K562 (cell line): ENCODE results near the gene TANC1. TPM values are rescaled to one million over a fixed set of nuclear protein-coding genes. Genes with fewer than 3 reads are reported as not detected.

ENCODE experiments used
- ATAC-seq: fragments of 200-7000 bp; cut with Tn5 transposase; 3 replicates; pipeline ENCODE4 v1.9.1; 2020; ENCODE audit warnings: moderate library complexity
- BruUV-seq: library from RNA; stranded (reverse); fragments of 400-500 nt; replicated peaks from 2 replicates; lab custom pipeline; 2021; lab: Mats Ljungman, UMichigan
- CTCF ChIA-PET: fragments of 300-600 bp; formaldehyde crosslinking; extraction: SDS; loops from one replicate; lab custom pipeline; 2021; ENCODE audit warnings: low intra/inter-chr PET ratio; lab: Yijun Ruan, JAX
- POLR2A ChIA-PET: fragments of 300-600, 350-650 bp; sonication (Branson Sonifier 250); formaldehyde crosslinking; extraction: SDS; loops from one replicate; lab custom pipeline; 2021; ENCODE audit warnings: antibody characterized with exemption, inconsistent platforms; lab: Yijun Ruan, JAX
- DNase-seq, 4 experiments: peaks; one replicate each; pipeline versions ENCODE4 v3.0.0 to v3.0.0-alpha.2; 2011 to 2018; ENCODE audit warnings: low spot score in 3 of 4, mixed read lengths in 3 of 4; ENCODE audit errors: extremely low read depth in 1 of 4
- FAIRE-seq: peaks from 2 replicates; lab custom pipeline; 2011; peaks lifted over from hg19 to GRCh38; lab: Jason Lieb, UNC
- H2AFZ ChIP-seq: 2 replicates; pipeline ENCODE4 v1.6.0; 2011; ENCODE audit warnings: low read depth, low read length, control low read depth, inconsistent platforms
- H3K27ac ChIP-seq: fragments of 200-600 bp; 3 replicates; pipeline ENCODE4 v1.8.0; 2011; ENCODE audit warnings: low read depth, mild to moderate bottlenecking, control low read depth, inconsistent platforms, low read length, moderate library complexity, mixed read lengths; ENCODE audit errors: extremely low read depth
- H3K27me3 ChIP-seq, 2 experiments: fragments of 300-600 bp in 1 of 2; 2 replicates in 1 of 2; 3 replicates in 1 of 2; pipeline versions ENCODE4 v1.6.0 to v1.8.0; 2011; ENCODE audit warnings: inconsistent platforms in 2 of 2, low read length in 2 of 2, mild to moderate bottlenecking in 1 of 2, mixed read lengths in 1 of 2, moderate library complexity in 1 of 2; ENCODE audit not compliant: control insufficient read depth in 2 of 2, insufficient read depth in 2 of 2
- H3K36me3 ChIP-seq: fragments of 300-600 bp; 3 replicates; pipeline ENCODE4 v1.8.0; 2011; ENCODE audit warnings: mild to moderate bottlenecking, low read length, inconsistent platforms; ENCODE audit not compliant: control insufficient read depth, insufficient read depth
- H3K4me1 ChIP-seq, 2 experiments: fragments of 200-600 bp in 1 of 2; replicated peaks in 1 of 2; 2 replicates in 1 of 2; 3 replicates in 1 of 2; pipeline versions ENCODE4 v1.5.1 to v1.8.0; 2011; ENCODE audit warnings: inconsistent platforms in 2 of 2, low read length in 2 of 2, mild to moderate bottlenecking in 1 of 2, mixed read lengths in 1 of 2, moderate library complexity in 1 of 2; ENCODE audit not compliant: control insufficient read depth in 2 of 2, insufficient read depth in 2 of 2
- H3K4me2 ChIP-seq: 2 replicates; pipeline ENCODE4 v1.6.1; 2011; ENCODE audit warnings: low read length, control low read depth, inconsistent platforms, mixed read lengths; ENCODE audit not compliant: insufficient read depth
- H3K4me3 ChIP-seq: fragments of 200-600 bp; sonication (generic), shearing (Covaris generic); 2 replicates; pipeline ENCODE4 v1.5.1; 2016; ENCODE audit warnings: control low read depth, inconsistent platforms
- H3K79me2 ChIP-seq: fragments of 200-600 bp; 3 replicates; pipeline ENCODE4 v1.8.0; 2011; ENCODE audit warnings: low read length, inconsistent platforms; ENCODE audit not compliant: control insufficient read depth, insufficient read depth
- H3K9ac ChIP-seq, 2 experiments: 2 replicates each; pipeline versions ENCODE4 v1.6.0 to v1.6.1; 2011; ENCODE audit warnings: low read depth in 2 of 2, low read length in 2 of 2, control low read depth in 1 of 2, inconsistent platforms in 1 of 2, mild to moderate bottlenecking in 1 of 2, mixed read lengths in 1 of 2; ENCODE audit not compliant: insufficient read depth in 1 of 2
- H3K9me1 ChIP-seq: one replicate; pipeline ENCODE4 v1.6.0; 2011; ENCODE audit warnings: inconsistent platforms, mild to moderate bottlenecking, low read length, moderate library complexity; ENCODE audit not compliant: control insufficient read depth, insufficient read depth
- H3K9me3 ChIP-seq: replicated peaks from 2 replicates; pipeline ENCODE4 v1.5.1; 2011; ENCODE audit warnings: low read depth, low read length, inconsistent platforms; ENCODE audit not compliant: control insufficient read depth, insufficient read depth
- H4K20me1 ChIP-seq: replicated peaks from 2 replicates; pipeline ENCODE4 v1.6.1; 2011; ENCODE audit warnings: low read length, inconsistent platforms, mixed read lengths; ENCODE audit not compliant: control insufficient read depth, insufficient read depth
- ADNP ChIP-seq: fragments of 200-800 bp; sonication (Bioruptor generic); IDR thresholded peaks from 2 replicates; pipeline ENCODE4 v1.6.1; 2016; ENCODE audit warnings: missing genetic modification characterization, missing compliant biosample characterization
- NBN ChIP-seq: fragments of 450-650 bp; IDR thresholded peaks from 2 replicates; pipeline ENCODE4 v1.6.1; 2016; ENCODE audit warnings: low read depth, mild to moderate bottlenecking
- NR2C1 ChIP-seq, 2 experiments: fragments of 450-650 bp; IDR thresholded peaks; 2 replicates each; pipeline ENCODE4 v1.6.1; 2017; ENCODE audit warnings: mild to moderate bottlenecking in 2 of 2, antibody characterized with exemption in 1 of 2, inconsistent platforms in 1 of 2, missing compliant biosample characterization in 1 of 2, missing genetic modification characterization in 1 of 2
- POLR3A ChIP-seq: IDR thresholded peaks from 2 replicates; pipeline ENCODE4 v1.6.1; 2011; ENCODE audit warnings: borderline replicate concordance, mild to moderate bottlenecking, moderate library complexity; ENCODE audit not compliant: insufficient read length, insufficient read depth; ENCODE audit errors: extremely low read depth
- RAD21 ChIP-seq, 2 experiments: fragments of 250-450 bp in 1 of 2; fragments of 450-650 bp in 1 of 2; sonication (Bioruptor Pico) in 1 of 2; formaldehyde crosslinking in 1 of 2; IDR thresholded peaks in 1 of 2; conservative IDR thresholded peaks in 1 of 2; 2 replicates each; pipeline versions ENCODE4 v1.4.0 to v1.8.0; 2020 to 2022; ENCODE audit warnings: mild to moderate bottlenecking in 2 of 2, moderate library complexity in 1 of 2
- SMAD4 ChIP-seq: fragments of 250-450 bp; sonication (Bioruptor Pico); conservative IDR thresholded peaks from 2 replicates; pipeline ENCODE4 v1.8.0; 2021; ENCODE audit warnings: inconsistent platforms, mild to moderate bottlenecking, moderate library complexity
- SMARCA4 ChIP-seq: fragments of 450-650 bp; IDR thresholded peaks from 2 replicates; pipeline ENCODE4 v1.6.1; 2016
- SREBF1 ChIP-seq: fragments of 150-350 bp; IDR thresholded peaks from 2 replicates; pipeline ENCODE4 v1.6.1; 2014; ENCODE audit warnings: antibody characterized with exemption, low read depth, low read length, borderline replicate concordance
- ZFX ChIP-seq: sonication (generic); formaldehyde crosslinking; IDR thresholded peaks from 2 replicates; pipeline ENCODE4 v1.8.0; 2022; ENCODE audit warnings: mild to moderate bottlenecking, missing genetic modification reagents, moderate library complexity
- ZNF764 ChIP-seq: fragments of 250-450 bp; sonication (Bioruptor Pico); IDR thresholded peaks from 2 replicates; pipeline ENCODE4 v1.4.0; 2020; ENCODE audit warnings: low read depth, mild to moderate bottlenecking, moderate library complexity
- WGBS: fragments of 100-300 bp; shearing (Covaris generic); methylation state at CpG from one replicate; pipeline ENCODE4 v1.1.6; 2016; ENCODE audit warnings: low coverage, mixed read lengths; ENCODE audit not compliant: insufficient coverage; ENCODE audit errors: missing lambda C conversion rate; 5-methylcytosine and 5-hydroxymethylcytosine counted together
- in situ Hi-C: fragments of 300-500 bp; cut with MboI; formaldehyde crosslinking; loops from 4 replicates; pipeline ENCODE4 v1.15.0; 2018; ENCODE audit warnings: inconsistent platforms, mixed read lengths
- intact Hi-C: fragments of 100-400 bp; cut with micrococcal nuclease; formaldehyde crosslinking; loops from 2 replicates; pipeline ENCODE4 v1.14.2; 2022
- polyA plus RNA-seq, 8 experiments: library from polyadenylated mRNA; depleted of rRNA in 4 of 8; stranded (reverse) in 5 of 8; unstranded in 3 of 8; fragments of >200 nt; fragmentation: Nextera tagmentation in 2 of 8; fragmentation: Illumina TruSeq in 1 of 8; extraction: Ambion mirVana in 2 of 8; extraction: Trizol in 1 of 8; gene quantifications; 2 replicates each; pipeline versions ENCODE4 v1.2.1 to v1.2.3, GENCODE V29; 2011 to 2014; ENCODE audit warnings: inconsistent platforms in 1 of 8, missing spikeins in 1 of 8
- total RNA-seq, 7 experiments: library from RNA; depleted of rRNA in 6 of 7; stranded (reverse); fragments of >200 nt in 6 of 7; fragmentation: Illumina TruSeq in 2 of 7; extraction: Trizol in 2 of 7; gene quantifications; 2 replicates each; pipeline versions ENCODE4 v1.2.1 to v1.2.3, GENCODE V29; 2011 to 2021; ENCODE audit warnings: low replicate concordance in 1 of 7
- TF ChIP-seq, protein P1 (sequence below): sonication (generic); formaldehyde crosslinking; IDR thresholded peaks from 2 replicates; pipeline ENCODE4 v1.8.0; 2022; ENCODE audit warnings: mild to moderate bottlenecking, missing genetic modification reagents
- TF ChIP-seq, protein P2 (sequence below), 2 experiments: fragments of 450-650 bp in 1 of 2; sonication (generic) in 1 of 2; formaldehyde crosslinking in 1 of 2; IDR thresholded peaks in 1 of 2; conservative IDR thresholded peaks in 1 of 2; 2 replicates each; pipeline versions ENCODE4 v1.6.1 to v1.8.1; 2016 to 2023; ENCODE audit warnings: mild to moderate bottlenecking in 2 of 2, moderate library complexity in 2 of 2, inconsistent platforms in 1 of 2, missing genetic modification reagents in 1 of 2

Gene TANC1
- total and polyA plus RNA-seq, 9 of the 15 experiments (the other 6 are each of a cell fraction or from before 2014, with no cell fraction given): under 0.01 to 0.20 (median 0.07) TPM; not detected in 1

DNA sequence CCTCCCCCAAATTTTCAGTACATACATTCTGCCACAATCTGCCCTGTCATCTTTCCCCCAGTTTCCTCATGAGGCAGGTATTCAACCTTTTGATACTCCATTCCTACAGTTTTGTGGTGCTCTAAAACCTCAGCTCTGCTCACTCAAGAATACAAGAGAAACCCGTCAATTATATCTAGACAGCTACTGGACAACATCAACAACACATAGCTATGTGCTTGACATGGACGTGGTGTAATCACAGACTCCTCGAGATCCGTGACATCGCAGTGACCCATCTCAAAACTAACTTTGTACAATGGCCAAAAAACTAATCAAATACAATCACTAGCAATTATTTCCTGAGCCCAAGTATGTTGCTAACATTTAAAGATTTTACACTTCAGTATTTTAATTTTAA, 294.5 kb downstream of the TANC1 start (continued):
- TF ChIP-seq, protein P1, sequence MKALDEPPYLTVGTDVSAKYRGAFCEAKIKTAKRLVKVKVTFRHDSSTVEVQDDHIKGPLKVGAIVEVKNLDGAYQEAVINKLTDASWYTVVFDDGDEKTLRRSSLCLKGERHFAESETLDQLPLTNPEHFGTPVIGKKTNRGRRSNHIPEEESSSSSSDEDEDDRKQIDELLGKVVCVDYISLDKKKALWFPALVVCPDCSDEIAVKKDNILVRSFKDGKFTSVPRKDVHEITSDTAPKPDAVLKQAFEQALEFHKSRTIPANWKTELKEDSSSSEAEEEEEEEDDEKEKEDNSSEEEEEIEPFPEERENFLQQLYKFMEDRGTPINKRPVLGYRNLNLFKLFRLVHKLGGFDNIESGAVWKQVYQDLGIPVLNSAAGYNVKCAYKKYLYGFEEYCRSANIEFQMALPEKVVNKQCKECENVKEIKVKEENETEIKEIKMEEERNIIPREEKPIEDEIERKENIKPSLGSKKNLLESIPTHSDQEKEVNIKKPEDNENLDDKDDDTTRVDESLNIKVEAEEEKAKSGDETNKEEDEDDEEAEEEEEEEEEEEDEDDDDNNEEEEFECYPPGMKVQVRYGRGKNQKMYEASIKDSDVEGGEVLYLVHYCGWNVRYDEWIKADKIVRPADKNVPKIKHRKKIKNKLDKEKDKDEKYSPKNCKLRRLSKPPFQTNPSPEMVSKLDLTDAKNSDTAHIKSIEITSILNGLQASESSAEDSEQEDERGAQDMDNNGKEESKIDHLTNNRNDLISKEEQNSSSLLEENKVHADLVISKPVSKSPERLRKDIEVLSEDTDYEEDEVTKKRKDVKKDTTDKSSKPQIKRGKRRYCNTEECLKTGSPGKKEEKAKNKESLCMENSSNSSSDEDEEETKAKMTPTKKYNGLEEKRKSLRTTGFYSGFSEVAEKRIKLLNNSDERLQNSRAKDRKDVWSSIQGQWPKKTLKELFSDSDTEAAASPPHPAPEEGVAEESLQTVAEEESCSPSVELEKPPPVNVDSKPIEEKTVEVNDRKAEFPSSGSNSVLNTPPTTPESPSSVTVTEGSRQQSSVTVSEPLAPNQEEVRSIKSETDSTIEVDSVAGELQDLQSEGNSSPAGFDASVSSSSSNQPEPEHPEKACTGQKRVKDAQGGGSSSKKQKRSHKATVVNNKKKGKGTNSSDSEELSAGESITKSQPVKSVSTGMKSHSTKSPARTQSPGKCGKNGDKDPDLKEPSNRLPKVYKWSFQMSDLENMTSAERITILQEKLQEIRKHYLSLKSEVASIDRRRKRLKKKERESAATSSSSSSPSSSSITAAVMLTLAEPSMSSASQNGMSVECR (CRISPR knock-in tag): no peak

DNA sequence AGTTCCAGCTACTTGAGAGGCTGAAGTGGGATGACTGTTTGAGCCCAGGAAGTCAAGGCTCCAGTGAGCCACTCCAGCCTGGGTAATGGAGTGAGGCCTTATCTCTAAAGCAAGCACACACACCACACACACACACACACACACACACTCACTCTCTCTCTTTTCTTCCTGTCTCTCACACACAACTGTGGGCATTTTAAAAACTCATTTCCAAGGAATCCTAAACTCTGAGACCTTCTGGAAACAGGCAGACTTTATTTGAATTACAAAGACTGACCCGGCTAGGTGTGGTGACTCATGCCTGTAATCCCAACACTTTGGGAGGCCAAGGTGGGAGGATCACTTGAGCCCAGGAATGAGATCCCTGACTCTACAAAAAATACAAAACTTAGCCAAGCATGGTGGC, 296.7 kb downstream of the TANC1 start:
- BruUV-seq: no TSS peak
- Histone ChIP-seq H3K4me1 (peaks cover 16% of the 10 kb centered on the region in 2 experiments), H3K4me2 (no peak overlapping the region), H3K79me2 (no peaks in the 10 kb centered on the region), H3K9ac (peak overlapping the region in 1 of 2 experiments; percentile 16; a peak in 2 of 4 replicates), H3K9me3 (no peaks in the 10 kb centered on the region), H4K20me1 (no peaks in the 10 kb centered on the region), H3K27ac (peak overlapping the region; percentile 56), H3K4me3 (no peak overlapping the region), H3K27me3 (no peaks in the 10 kb centered on the region), H3K36me3 (0 out of 3 replicates have a peak, but pooled peaks cover under 1% of the 10 kb centered on the region), H2AFZ (peak overlapping the region; percentile 46), H3K9me1 (no peaks in the 10 kb centered on the region)
- intact Hi-C loops: no loop called here
- POLR2A ChIA-PET: no interaction called here
- in situ Hi-C loops: no loop called here
- DNase-seq (peak in 2 of 4 experiments; percentile 17 to 72), ATAC-seq (peak; percentile 86), FAIRE-seq (peak; percentile 69)
- CTCF ChIA-PET: no interaction called here
- WGBS: 0% methylated on average over 1 of the region's 1 CpG
- TF ChIP-seq ADNP (tag) (no peak), ZFX (CRISPR knock-in tag) (0 out of 2 replicates have a peak, but pooled peaks have one; percentile 17), SMARCA4 (peak; percentile 84), NBN (peak; percentile 58; the same call in 1 of the 2 replicates), ZNF764 (CRISPR knock-in tag) (no peak), RAD21 (CRISPR knock-in tag; conservative IDR thresholded peaks at IDR 0.05 in 1 of 2, IDR thresholded peaks at IDR 0.05 in 1 of 2) (peak in 1 of 2 experiments; percentile 9; a peak in 1 of 4 replicates), NR2C1 (IDR thresholded peaks at IDR 0.05) (no peak), NR2C1 (tag; IDR thresholded peaks at IDR 0.05) (no peak), SMAD4 (CRISPR knock-in tag) (0 out of 2 replicates have a peak, but pooled peaks have one; percentile 69), POLR3A (no peak), SREBF1 (no peak)
- TF ChIP-seq, protein P2, sequence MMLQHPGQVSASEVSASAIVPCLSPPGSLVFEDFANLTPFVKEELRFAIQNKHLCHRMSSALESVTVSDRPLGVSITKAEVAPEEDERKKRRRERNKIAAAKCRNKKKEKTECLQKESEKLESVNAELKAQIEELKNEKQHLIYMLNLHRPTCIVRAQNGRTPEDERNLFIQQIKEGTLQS (IDR thresholded peaks at IDR 0.05): peak; percentile 83
- TF ChIP-seq, protein P2 (CRISPR knock-in tag; conservative IDR thresholded peaks at IDR 0.05): peak; percentile 65; the same call in 1 of the 2 replicates
